Measurements from ENCODE around the gene LRRC8D. TPM values are rescaled to one million over a fixed set of nuclear protein-coding genes. Genes with fewer than 3 reads are reported as not detected.

The LRRC8D gene
- total and polyA plus RNA-seq, 2 of the 4 experiments (the other 2 are of a cell fraction), result 34.1 to 35.3 TPM

GRCh38 chr1:89908273-89908671, 87.4 kb downstream of the LRRC8D start:
- BruUV-seq (replicated peaks), result no TSS peak
- dilution Hi-C loops (cut with HindIII; ENCODE audit: low sequenced_read_pairs, unreplicated experiment), result no loop called here
- Histone ChIP-seq H2AK9ac (replicated peaks; ENCODE audit: low read depth, low read length, poor library complexity) (no peak overlapping the region), H3K4me1 (ENCODE audit: control insufficient read depth, insufficient read depth, low read length) (peaks cover 44% of the 10 kb centered on the region), H2BK20ac (ENCODE audit: low read depth, low read length) (peak overlapping the region; percentile 93), H3K4ac (ENCODE audit: low read depth, low read length) (peak overlapping the region; percentile 94), H4K91ac (ENCODE audit: insufficient read depth, low read depth, low read length) (peak overlapping the region; percentile 87), H4K20me1 (ENCODE audit: insufficient read depth, low read length) (no peaks in the 10 kb centered on the region), H2AFZ (replicated peaks; ENCODE audit: low read length, poor library complexity) (no peak overlapping the region), H3K4me2 (ENCODE audit: low read depth, low read length) (0 out of 2 replicates have a peak overlapping the region, but pooled peaks have one; percentile 25), H3K56ac (ENCODE audit: extremely low read depth, insufficient read depth, low read length) (peak overlapping the region; percentile 11; the same call in 1 of the 2 replicates), H3K27ac (ENCODE audit: insufficient read depth, low read length) (peak overlapping the region; percentile 63), H2BK5ac (ENCODE audit: low read depth, low read length, poor library complexity, severe bottlenecking) (peak overlapping the region; percentile 97), H3K23ac (ENCODE audit: low read depth, low read length) (peak overlapping the region; percentile 66), H2BK15ac (ENCODE audit: low read depth, low read length) (peak overlapping the region; percentile 73), H3K14ac (replicated peaks; ENCODE audit: low read depth, low read length) (peak overlapping the region; percentile 87), H3K9me1 (ENCODE audit: insufficient read depth, low read length) (peaks cover 21% of the 10 kb centered on the region), H2AK5ac (ENCODE audit: low read depth, low read length) (peak overlapping the region; percentile 87), H3K18ac (ENCODE audit: low read depth, low read length) (peak overlapping the region; percentile 78), H2BK120ac (ENCODE audit: low read depth, low read length) (peak overlapping the region; percentile 99), H3K4me3 (ENCODE audit: insufficient read depth, low read depth, low read length) (no peak overlapping the region), H3K36me3 (ENCODE audit: control insufficient read depth, insufficient read depth, low read length) (no peaks in the 10 kb centered on the region; the same call in 1 of the 2 replicates), H4K5ac (ENCODE audit: low read depth, low read length) (peak overlapping the region; percentile 47; the same call in 1 of the 2 replicates), H3K9me3 (ENCODE audit: control insufficient read depth, insufficient read depth, low read length) (no peaks in the 10 kb centered on the region), H3K27me3 (ENCODE audit: control insufficient read depth, insufficient read depth, low read length) (no peaks in the 10 kb centered on the region), H3K79me1 (ENCODE audit: low read depth in 1 of 2, low read length in 2 of 2) (peaks cover 26 to 53% of the 10 kb centered on the region in 2 experiments), H3K9ac (ENCODE audit: low read depth, low read length) (no peak overlapping the region), H4K8ac (ENCODE audit: low read depth in 2 of 2, low read length in 2 of 2) (peak overlapping the region; percentile 40 to 88)
- DNase-seq (no peak), ATAC-seq (ENCODE audit: low read depth) (no peak)
- WGBS, 2 experiments (ENCODE audit: extremely low coverage in 2 of 2, insufficient read length in 1 of 2), result no CpG with 5 or more reads among the region's 2 CpGs
- POLR2A ChIA-PET (ENCODE audit: unreplicated experiment), result no interaction called here
- CTCF ChIA-PET, result interaction anchor here (1.5 kb wide), 1 partner anchor 35 kb away, joined by 3 read pairs; no protein-coding TSS in a partner anchor
- intact Hi-C loops (cut with micrococcal nuclease), result loop anchor here (5.0 kb wide), 3 partner anchors 41 to 79 kb away; no protein-coding TSS in a partner anchor
- in situ Hi-C loops (cut with MboI; ENCODE audit: low sequenced_read_pairs), result no loop called here
- TF ChIP-seq MAFK (IDR thresholded peaks at IDR 0.05; ENCODE audit: low read depth, low read length), result no peak
- TF ChIP-seq SMC3 (IDR thresholded peaks at IDR 0.05; ENCODE audit: low read depth, low read length), result no peak
- TF ChIP-seq ELK1 (IDR thresholded peaks at IDR 0.05; ENCODE audit: borderline replicate concordance, low read depth, low read length), result no peak
- TF ChIP-seq CHD1 (IDR thresholded peaks at IDR 0.05; ENCODE audit: low read depth, low read length), result no peak
- TF ChIP-seq CEBPB (IDR thresholded peaks at IDR 0.05; ENCODE audit: low read depth, low read length), result no peak
- TF ChIP-seq MXI1 (IDR thresholded peaks at IDR 0.05; ENCODE audit: borderline replicate concordance, low read depth, low read length), result no peak
- TF ChIP-seq FOS (IDR thresholded peaks at IDR 0.05; ENCODE audit: low read depth, low read length), result no peak
- TF ChIP-seq RAD21 (IDR thresholded peaks at IDR 0.05; ENCODE audit: low read length), result no peak
- TF ChIP-seq MAZ (IDR thresholded peaks at IDR 0.05; ENCODE audit: borderline replicate concordance, low read depth, low read length), result no peak
- TF ChIP-seq BHLHE40 (IDR thresholded peaks at IDR 0.05; ENCODE audit: low read depth, low read length), result no peak
- no peak for TF ChIP-seq POLR2A (IDR thresholded peaks at IDR 0.05; ENCODE audit: low read depth, low read length)
- no peak for TF ChIP-seq NFE2L2 (IDR thresholded peaks at IDR 0.05; ENCODE audit: low read depth, low read length)
- no peak for TF ChIP-seq CTCF (conservative IDR thresholded peaks at IDR 0.05; ENCODE audit: low read depth, low read length)
- TF ChIP-seq, protein P1, sequence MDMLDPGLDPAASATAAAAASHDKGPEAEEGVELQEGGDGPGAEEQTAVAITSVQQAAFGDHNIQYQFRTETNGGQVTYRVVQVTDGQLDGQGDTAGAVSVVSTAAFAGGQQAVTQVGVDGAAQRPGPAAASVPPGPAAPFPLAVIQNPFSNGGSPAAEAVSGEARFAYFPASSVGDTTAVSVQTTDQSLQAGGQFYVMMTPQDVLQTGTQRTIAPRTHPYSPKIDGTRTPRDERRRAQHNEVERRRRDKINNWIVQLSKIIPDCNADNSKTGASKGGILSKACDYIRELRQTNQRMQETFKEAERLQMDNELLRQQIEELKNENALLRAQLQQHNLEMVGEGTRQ (IDR thresholded peaks at IDR 0.05; ENCODE audit: low read depth, low read length), result no peak
- TF ChIP-seq RFX5 (IDR thresholded peaks at IDR 0.05; ENCODE audit: low read depth, low read length), result no peak
- TF ChIP-seq RCOR1 (IDR thresholded peaks at IDR 0.05; ENCODE audit: insufficient replicate concordance, low read length), result no peak
